Gastroesophageal sphincter (tissue), 4 donors: ENCODE results near the gene P4HB. TPM values are rescaled to one million over a fixed set of nuclear protein-coding genes. Genes with fewer than 3 reads are reported as not detected.

ENCODE experiments used
- ATAC-seq: fragments of 150-250 bp; one replicate; pipeline ENCODE4 v1.9.1; 2016; ENCODE audit warnings: mild to moderate bottlenecking, moderate library complexity
- H3K27ac ChIP-seq, 4 donors: fragments of 200-600 bp; sonication (generic) in 3 of 4; 1 replicate in 3 of 4; 2 replicates in 1 of 4; pipeline ENCODE4 v1.5.1; 2016 to 2019
- H3K27me3 ChIP-seq: fragments of 200-600 bp; sonication (generic); one replicate; pipeline ENCODE4 v1.5.1; 2019
- H3K36me3 ChIP-seq, 2 donors: fragments of 200-600 bp; sonication (generic); one replicate each; pipeline ENCODE4 v1.5.1; 2019; ENCODE audit warnings: control low read depth in 1 of 2
- H3K4me1 ChIP-seq, 3 donors: fragments of 200-600 bp; sonication (generic); 1 replicate in 2 of 3; 2 replicates in 1 of 3; pipeline ENCODE4 v1.5.1; 2016 to 2019; ENCODE audit warnings: control low read depth in 2 of 3
- H3K4me3 ChIP-seq, 2 donors: fragments of 200-600 bp; sonication (generic); one replicate each; pipeline ENCODE4 v1.5.1; 2019; ENCODE audit warnings: mild to moderate bottlenecking in 1 of 2, moderate library complexity in 1 of 2
- H3K9me3 ChIP-seq, 3 donors: fragments of 200-600 bp; sonication (generic); one replicate each; pipeline ENCODE4 v1.5.1; 2017 to 2019; ENCODE audit warnings: control low read depth in 2 of 3
- CTCF ChIP-seq, 4 experiments: fragments of 200-600 bp in 2 of 4; fragments of 450-650 bp in 2 of 4; sonication (generic) in 1 of 4; IDR thresholded peaks; one replicate each; pipeline ENCODE4 v1.5.1; 2017 to 2019; ENCODE audit warnings: antibody characterized with exemption in 4 of 4, mild to moderate bottlenecking in 2 of 4, moderate library complexity in 2 of 4
- EP300 ChIP-seq: sonication (generic); formaldehyde crosslinking; IDR thresholded peaks from one replicate; pipeline ENCODE4 v1.6.1; 2017; ENCODE audit warnings: antibody characterized with exemption, mild to moderate bottlenecking
- POLR2A ChIP-seq, 2 donors: fragments of 450-650 bp; IDR thresholded peaks; one replicate each; pipeline ENCODE4 v1.6.1; 2017; ENCODE audit warnings: antibody characterized with exemption in 2 of 2, mild to moderate bottlenecking in 2 of 2, moderate library complexity in 1 of 2
- POLR2AphosphoS5 ChIP-seq: sonication (generic); formaldehyde crosslinking; IDR thresholded peaks from one replicate; pipeline ENCODE4 v1.6.1; 2017; ENCODE audit warnings: antibody characterized with exemption
- WGBS, 2 donors: methylation state at CpG; one replicate each; pipeline ENCODE4 v1.1.5; 2018; ENCODE audit warnings: low coverage in 1 of 2; 5-methylcytosine and 5-hydroxymethylcytosine counted together
- total RNA-seq, 4 donors: library from RNA; depleted of rRNA; stranded (reverse); fragments of >200 nt; gene quantifications; one replicate each; pipeline ENCODE4 v1.1.0, GENCODE V29; 2016

P4HB gene
- total RNA-seq, 4 donors from 2014 or later, result 257 to 365 (median 324) TPM

DNA sequence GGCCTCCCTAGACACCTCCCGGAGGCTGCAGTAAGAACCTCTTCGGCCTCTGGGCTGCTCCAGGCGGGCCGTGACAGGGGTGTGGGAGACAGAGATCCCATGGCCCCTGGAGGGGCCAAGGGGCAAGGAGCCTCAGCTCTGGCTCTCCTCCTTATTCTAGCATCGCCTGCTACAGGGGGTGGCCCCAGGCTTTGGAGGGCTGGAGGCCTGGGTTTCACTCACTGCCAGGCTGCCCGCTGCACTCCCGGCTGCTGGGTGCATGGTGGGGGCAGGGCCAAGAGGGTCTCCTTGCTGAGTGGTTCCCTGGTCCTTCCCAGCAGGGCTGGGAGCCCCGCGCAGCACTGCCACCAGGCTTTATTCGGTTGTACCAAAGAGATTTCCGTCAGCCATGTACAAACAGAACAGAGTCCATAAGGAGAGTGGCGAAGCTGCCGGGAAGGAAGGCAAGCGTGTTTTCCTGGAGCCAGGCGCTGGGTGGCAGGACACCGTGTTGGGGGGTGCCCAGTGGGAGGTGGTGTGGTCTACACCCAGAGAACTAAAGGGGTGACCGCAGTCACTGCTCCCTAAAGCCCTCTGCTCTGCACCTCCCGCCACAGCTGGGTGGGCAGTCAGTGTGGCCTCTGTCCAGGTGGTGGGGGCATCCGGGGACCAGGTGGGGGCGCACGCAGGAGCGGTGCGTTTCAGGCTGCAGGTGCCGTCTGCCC lies 43.7 kb upstream of the P4HB start:
- peaks cover 0 to 20% (median 11%) of the 10 kb centered on the region in 3 donors for H3K4me1 ChIP-seq
- H3K36me3 ChIP-seq, result peaks cover 0 to 77% of the 10 kb centered on the region in 2 donors
- no CpG with 5 or more reads among the region's 24 CpGs for WGBS, 2 donors
- H3K27me3 ChIP-seq, result peaks cover 24% of the 10 kb centered on the region
- no peak overlapping the region for H3K4me3 ChIP-seq
- no peaks in the 10 kb centered on the region for H3K9me3 ChIP-seq
- no peak for ATAC-seq
- no peak for TF ChIP-seq EP300
- TF ChIP-seq POLR2A (IDR thresholded peaks at IDR 0.05), result no peak
- no peak for TF ChIP-seq CTCF (IDR thresholded peaks at IDR 0.05)
- TF ChIP-seq POLR2AphosphoS5, result no peak
- H3K27ac ChIP-seq, result no peak overlapping the region

DNA sequence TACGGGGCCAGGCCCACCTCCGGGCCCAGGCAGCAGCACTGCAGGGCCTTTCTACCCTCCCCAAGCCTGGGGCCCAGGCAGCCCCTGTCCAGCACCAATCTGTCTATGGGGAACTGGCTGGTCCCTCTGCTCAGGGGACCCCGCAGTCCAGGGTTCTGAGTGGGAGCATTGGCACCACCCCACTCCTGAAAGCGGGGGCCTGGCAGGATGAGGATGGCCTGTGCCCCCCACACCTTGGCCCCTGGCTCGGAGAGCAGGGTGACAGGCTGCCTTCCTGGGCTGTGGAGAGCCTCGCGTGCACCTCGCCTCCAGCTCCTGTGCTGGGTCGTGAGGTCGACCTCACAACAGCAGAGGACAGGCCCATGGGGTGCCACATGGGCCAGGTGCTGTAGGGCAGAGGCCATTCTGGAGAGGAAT lies 43.1 kb upstream of the P4HB start:
- Histone ChIP-seq H3K4me1 (peaks cover 0 to 20% (median 11%) of the 10 kb centered on the region in 3 donors), H3K27me3 (peaks cover 24% of the 10 kb centered on the region), H3K9me3 (no peaks in the 10 kb centered on the region), H3K4me3 (no peak overlapping the region), H3K27ac (no peak overlapping the region), H3K36me3 (peaks cover 0 to 77% of the 10 kb centered on the region in 2 donors)
- no CpG with 5 or more reads among the region's 10 CpGs for WGBS, 2 donors
- TF ChIP-seq POLR2AphosphoS5, result no peak
- ATAC-seq, result no peak

DNA sequence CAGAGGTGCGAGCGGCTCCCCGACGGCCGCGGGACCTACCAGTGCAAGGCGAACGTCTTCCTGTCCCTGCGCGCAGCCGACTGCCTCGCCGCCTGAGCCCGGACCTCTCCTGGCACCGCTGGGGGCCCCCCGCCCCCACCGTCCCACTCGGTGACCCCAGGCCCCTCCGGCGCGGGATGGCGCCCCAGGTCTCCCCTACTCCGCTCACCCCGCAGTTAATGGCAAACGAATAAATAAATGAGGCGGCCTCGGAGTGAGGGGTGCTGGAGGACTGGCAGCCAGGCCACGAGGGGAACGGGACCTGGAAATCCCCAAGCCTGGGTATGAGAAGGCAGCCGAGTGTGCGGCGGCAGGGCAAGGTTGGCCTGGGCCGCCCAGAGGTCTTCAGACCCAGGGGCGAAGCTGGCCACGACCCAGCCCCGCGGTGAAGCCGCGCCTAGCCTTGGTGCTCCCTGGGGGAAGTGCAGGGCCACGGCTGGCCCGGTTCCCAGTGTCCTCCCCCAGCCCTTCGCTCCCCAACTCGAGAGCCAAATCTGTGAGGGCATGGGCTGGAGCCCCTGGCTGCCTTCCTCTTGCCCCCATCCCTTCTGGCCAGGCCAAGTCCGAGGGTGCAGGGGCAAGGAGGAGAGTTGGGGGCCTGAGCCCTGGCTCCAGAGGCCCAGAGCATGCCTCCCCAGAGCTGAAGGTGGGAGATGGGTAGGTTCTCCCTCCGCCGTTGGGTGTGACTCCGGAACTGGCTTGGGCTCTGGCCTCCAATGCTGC lies 42.5 kb upstream of the P4HB start:
- H3K36me3 ChIP-seq, result peaks cover 0 to 77% of the 10 kb centered on the region in 2 donors
- peak overlapping the region in 1 of 2 donors; percentile 50 for H3K4me3 ChIP-seq
- TF ChIP-seq CTCF (IDR thresholded peaks at IDR 0.05) (no peak), EP300 (no peak), POLR2AphosphoS5 (no peak), POLR2A (IDR thresholded peaks at IDR 0.05) (no peak)
- no peaks in the 10 kb centered on the region for H3K9me3 ChIP-seq
- ATAC-seq, result no peak
- WGBS, 2 donors, result no CpG with 5 or more reads among the region's 47 CpGs
- H3K27ac ChIP-seq, result peak overlapping the region in 1 of 4 donors; percentile 26
- H3K27me3 ChIP-seq, result peaks cover 24% of the 10 kb centered on the region
- H3K4me1 ChIP-seq, result peaks cover 0 to 20% (median 11%) of the 10 kb centered on the region in 3 donors

DNA sequence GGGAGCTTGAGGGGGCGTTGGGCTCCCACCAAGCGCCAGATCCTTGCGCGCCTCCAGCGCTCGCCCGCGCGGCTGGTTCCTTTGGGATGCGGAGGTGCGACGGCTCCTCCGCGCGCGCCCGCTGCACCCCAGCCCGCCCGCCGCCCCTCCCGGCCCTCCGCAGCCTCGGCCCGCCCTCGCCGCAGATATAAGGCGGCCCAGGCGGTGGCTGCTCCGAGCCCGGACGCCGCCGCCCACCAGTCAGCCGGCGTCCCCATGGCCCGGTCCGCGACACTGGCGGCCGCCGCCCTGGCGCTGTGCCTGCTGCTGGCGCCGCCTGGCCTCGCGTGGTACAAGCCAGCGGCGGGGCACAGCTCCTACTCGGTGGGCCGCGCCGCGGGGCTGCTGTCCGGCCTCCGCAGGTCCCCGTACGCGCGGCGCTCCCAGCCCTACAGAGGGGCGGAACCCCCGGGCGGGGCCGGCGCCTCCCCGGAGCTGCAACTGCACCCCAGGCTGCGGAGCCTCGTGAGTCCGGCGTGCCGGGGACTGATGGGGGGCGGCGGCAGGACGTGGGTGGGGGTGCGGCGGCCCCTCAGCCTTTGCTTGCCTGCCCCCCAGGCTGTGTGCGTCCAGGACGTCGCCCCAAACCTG lies 41.8 kb upstream of the P4HB start, which contains the start of gene NPB:
Gene NPB (plus strand): TSS at position 216 of the 630 bp plus-strand sequence. CDS start 40 bp downstream, at position 256.
- Histone ChIP-seq H3K4me1 (peaks cover 0 to 20% (median 11%) of the 10 kb centered on the region in 3 donors), H3K4me3 (peak within 1 kb of the TSS in 1 of 2 donors; percentile 50), H3K27ac (peak within 1 kb of the TSS in 1 of 4 donors; percentile 26), H3K9me3 (no peaks in the 10 kb centered on the region), H3K36me3 (peaks cover 0 to 77% of the 10 kb centered on the region in 2 donors), H3K27me3 (peaks cover 24% of the 10 kb centered on the region)
- ATAC-seq, result peak; percentile 56
- no peak for TF ChIP-seq POLR2AphosphoS5
- TF ChIP-seq CTCF (IDR thresholded peaks at IDR 0.05), result no peak
- no peak for TF ChIP-seq POLR2A (IDR thresholded peaks at IDR 0.05)
- TF ChIP-seq EP300, result no peak
- no CpG with 5 or more reads among the region's 79 CpGs for WGBS, 2 donors
